ENCODE data around the gene SLC27A6.

Gene SLC27A6

GRCh38 chr5:129065721-129066120, 100.4 kb downstream of the SLC27A6 start:
- DNase-seq, result no peak

GRCh38 chr5:129067745-129068144, 102.5 kb downstream of the SLC27A6 start:
- no peak for DNase-seq

- no peak for DNase-seq
Measured at GRCh38 chr5:129069292-129069691, 104.0 kb downstream of the SLC27A6 start.

- no peak for DNase-seq
Measured at GRCh38 chr5:129073111-129073510, 107.8 kb downstream of the SLC27A6 start.

- no peak for DNase-seq
Measured at GRCh38 chr5:129074903-129075302, 109.6 kb downstream of the SLC27A6 start.

- DNase-seq, result no peak
Measured at GRCh38 chr5:129077433-129078075, 112.3 kb downstream of the SLC27A6 start.

DNA sequence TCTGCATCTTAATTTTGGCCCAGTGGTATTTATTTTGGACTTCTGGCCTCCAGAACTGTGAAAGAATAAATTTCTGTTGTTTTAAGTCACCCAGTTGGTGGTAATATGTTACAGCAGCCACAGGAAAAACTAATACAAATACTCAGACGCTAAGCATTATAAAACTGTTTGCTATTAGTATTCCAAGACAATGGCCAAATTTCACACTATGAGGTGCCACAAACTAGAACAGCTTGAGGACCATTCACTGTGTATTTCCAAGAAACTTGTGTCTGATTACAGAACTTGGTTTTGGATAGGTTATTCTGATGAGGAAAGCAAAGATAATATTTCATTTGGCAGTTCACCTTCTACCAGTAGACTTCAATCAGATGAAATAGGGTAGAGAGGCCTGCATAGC, 113.0 kb downstream of the SLC27A6 start:
- DNase-seq, result no peak

DNA sequence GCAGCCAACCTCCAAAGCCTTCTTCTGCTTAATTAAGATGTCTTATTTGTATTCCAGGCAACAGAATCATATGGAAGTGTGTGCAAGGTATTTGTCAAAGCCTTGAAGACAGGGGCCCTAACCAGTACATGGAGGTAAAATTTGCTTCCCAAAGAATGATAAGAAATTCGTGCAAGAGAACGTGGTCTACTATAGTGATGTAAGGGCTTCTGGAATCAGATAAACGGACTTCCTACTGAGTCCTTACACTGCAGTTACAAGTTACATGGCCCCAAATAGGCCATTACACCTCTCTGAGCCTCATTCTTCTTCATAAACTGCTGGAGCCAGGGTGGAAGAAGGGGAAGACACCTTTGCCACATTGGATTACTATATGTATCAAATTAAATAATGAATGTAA, 113.4 kb downstream of the SLC27A6 start:
- DNase-seq, result no peak

DNA sequence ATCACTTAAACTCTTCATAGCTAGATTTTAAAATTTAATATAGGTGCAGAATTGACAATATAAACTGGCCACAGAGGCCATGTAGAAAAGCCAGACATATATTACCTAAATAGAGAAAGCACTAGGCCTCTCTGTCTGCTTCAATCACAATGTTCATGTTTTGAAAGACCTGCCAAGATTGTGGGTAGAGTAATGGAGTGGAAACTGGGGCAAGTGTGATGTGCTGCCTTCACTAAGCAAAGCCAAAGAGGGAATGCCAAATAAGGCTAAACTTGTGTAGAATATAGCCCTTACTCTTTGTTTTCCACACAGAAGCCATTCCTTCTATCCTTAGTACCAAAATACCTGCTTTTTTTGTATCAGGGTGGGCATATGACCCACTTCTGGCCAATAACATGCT, 114.2 kb downstream of the SLC27A6 start:
- no peak for DNase-seq

GRCh38 chr5:129080766-129081165, 115.5 kb downstream of the SLC27A6 start:
- DNase-seq, result no peak

DNA sequence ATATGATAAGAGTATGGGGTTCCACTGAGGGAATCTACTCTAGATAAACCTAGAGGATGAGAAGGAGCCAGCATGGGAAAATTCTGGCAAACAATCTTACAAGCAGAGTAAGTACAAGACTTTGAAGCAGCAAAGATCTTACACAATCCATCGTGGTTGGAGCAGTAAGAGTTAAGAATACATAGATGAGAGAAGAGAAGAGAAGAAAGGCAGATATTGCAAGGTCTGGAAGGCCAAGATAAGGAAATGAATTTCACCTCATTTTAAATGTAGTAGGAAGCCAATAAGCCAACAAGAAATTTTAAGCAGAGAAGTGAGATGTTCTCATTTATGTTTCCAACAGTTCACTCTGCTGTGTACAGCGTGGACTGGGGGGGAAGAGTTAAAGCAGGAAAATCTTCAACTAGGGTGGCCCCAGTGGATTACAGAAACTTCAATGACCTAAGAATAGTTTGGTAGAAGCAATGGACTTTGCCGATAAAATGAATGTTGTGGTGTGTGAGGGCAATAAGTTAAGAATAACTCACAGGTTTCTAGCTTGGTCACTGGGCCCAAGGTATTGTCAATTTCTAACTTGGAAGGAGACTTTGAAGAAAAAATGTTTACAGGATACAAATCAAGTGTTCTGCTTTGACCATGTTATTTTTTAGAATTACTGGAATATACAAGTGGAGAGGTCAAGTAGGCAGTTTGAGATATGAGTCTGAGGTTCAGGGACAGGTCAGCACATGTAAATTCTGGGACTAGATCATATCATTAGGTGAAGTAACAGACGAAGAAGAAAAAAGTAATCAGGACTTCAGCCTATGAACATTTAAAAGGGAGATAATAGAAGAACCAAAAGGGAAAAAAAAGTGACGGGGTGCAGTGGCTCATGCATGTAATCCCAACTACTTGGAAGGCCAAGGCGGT, 117.2 kb downstream of the SLC27A6 start:
- no peak for DNase-seq

Measured in inflammatory macrophage treated with lipopolysaccharide for 1 hour (primary cell).